GM18907 (cell line): ENCODE measurements around the gene EXT2.

Experiments
- ATAC-seq: cut with Tn5 transposase; IDR thresholded peaks from one replicate; pipeline ENCODE4 v1.9.1; 2021; ENCODE audit warnings: mild to moderate bottlenecking, moderate library complexity; ENCODE audit not compliant: unreplicated experiment

The EXT2 gene

DNA sequence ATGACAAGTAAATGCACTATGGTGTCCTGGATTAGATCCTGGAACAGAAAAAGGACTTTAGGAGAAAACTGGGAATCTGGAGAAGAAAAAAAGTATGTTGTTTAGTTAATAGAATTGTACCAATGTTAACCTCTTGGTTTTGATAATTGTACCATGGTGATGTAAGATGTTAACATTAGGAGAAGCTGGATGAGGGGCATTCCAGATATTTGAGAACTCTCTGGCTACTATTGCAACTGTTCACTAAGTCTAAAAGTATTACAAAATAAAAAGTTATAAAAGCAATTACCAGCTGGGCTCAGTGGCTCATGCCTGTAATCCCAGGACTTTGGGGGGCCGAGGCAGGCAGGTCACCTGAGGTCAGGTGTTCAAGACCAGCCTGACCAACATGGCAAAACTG lies 66.5 kb downstream of the EXT2 start:
- no peak for ATAC-seq

DNA sequence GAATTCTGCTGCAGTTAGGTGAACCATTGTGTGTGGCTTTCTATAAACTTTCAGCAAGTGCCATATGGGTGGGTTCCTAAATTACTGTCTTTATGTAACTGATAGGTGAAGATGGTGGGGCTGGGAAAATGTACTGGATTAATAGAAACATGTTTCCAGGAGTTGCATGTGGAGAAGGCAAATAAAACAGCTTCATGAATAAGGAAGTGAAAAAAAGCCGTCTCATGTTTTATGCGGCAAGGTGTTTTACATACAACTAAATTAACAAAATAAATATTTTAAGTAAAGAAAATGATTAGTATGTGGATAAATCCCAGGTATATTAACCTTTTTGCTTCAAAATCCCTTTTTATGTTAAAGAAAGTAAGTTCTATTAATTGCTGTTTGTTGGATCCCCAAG lies 67.2 kb downstream of the EXT2 start:
- ATAC-seq, result no peak

DNA sequence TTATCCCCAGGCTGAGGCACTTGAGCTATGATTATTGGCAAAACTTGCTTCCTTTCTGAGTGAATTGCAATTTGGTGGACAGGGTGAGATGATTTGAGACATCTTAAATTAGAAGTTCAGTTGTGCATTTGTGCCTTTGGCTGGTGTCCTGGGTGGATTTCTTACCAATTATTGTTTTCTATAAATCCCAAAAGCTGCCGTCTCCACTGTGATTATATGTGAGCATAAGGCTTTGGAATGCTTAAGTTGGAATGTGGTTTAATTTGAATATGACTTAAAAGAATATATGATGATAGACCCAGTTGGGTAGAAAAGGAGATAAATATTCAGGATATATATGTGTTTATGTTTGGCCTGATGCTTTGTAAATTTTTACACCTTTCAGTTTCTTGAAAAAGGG lies 70.0 kb downstream of the EXT2 start:
- ATAC-seq, result no peak

DNA sequence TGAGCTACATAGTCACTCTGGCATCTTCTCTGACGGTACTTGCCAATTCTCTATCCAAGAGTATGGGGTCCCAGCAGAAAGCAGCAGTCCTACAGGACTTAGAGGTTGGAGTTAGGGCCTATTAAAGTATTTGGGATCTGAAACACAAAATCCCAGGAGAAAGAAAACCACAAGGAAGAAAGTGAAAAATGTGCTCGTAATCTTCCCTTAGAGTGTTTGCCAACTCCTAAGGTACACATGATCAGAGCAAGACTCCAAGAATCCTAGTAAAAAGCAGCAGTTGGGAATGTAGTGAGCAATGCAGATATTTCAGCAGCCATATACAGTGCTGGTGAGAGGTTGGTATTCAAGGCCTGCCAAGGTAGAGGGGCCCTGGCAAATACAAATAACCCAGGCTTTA lies 71.6 kb downstream of the EXT2 start:
- no peak for ATAC-seq

DNA sequence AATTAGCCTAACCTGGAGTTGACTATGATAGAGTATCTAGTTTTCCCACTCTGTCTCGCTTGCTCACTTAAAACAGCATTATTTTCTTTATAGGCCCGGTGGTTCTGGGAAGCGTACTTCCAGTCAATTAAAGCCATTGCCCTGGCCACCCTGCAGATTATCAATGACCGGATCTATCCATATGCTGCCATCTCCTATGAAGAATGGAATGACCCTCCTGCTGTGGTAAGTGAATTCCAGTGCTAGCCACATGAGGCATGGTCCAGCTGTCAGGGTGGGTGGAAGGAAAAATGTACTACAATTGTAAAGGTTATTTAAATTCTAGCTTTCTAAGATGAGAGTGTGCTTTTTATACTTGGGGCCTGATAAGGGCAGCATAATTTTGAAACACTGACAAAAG lies 76.0 kb downstream of the EXT2 start:
- ATAC-seq, result no peak

DNA sequence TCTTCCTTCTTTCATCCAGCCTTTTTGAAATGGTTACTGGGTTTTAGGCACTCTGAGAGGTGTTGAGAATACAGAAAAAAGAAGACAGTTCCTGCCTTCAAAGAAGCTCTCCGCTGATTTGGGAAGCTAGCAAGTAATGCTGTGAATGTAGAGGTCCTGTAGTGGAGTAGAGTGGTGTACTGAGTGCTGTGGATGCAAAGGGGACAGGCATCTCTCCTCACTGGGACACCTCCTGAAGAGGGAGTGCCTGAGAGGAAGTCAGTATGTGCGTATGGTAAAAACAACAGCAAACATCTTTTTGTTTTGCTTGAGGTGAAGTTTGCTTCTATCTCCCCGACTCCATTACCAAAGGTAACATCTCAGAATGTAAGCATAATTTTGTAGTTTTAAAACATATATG lies 77.5 kb downstream of the EXT2 start:
- ATAC-seq, result no peak

DNA sequence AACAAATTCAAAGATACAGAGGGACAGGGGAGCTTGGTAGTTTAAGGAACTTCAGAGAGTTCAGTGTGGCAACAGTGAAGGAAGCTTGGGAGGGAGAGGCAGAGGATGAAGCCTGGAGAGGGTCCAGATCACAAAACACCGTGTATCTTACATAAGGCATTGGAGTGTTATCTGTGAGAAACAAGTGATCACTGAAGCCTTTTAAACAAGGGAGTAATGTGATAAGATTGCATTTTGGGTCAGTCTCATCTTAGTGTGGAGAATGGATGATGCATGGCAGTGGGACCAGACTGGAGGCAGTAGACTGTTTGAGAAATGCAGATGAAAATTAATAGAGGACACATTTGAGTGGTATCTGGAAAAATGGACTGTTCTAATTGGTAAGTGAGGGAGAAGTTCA lies 79.4 kb downstream of the EXT2 start:
- ATAC-seq, result no peak

DNA sequence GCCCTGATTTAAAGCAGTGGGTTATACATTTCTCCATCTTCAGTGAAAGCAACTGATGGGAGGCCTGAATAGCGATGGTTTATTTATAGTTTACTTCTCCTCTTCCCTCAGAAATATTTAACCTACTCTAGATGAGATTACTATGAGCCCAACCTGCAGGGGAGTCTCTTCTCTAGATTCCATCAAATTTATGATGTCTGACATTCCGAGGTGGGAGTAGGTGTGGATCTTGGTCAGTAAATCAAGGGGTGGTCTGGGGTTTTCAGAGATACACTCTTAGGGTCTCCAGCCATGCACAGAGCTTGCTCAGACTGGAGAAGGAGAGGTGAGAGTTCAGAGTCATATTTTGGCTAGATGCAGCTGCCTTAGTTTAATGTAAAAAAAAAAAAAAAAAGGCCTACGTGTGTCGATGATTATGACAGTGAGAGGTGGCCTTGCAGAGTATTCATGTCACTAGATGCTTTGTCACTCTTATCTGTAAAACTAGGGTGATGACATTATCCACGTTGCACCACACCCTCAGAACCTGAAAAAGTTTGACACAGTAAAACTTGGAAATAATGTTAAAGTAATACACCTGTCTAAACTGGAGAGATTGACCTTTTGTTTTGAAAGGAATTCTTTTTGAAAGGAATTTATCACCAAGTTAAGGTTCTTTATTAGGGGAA lies 81.2 kb downstream of the EXT2 start:
- no peak for ATAC-seq

DNA sequence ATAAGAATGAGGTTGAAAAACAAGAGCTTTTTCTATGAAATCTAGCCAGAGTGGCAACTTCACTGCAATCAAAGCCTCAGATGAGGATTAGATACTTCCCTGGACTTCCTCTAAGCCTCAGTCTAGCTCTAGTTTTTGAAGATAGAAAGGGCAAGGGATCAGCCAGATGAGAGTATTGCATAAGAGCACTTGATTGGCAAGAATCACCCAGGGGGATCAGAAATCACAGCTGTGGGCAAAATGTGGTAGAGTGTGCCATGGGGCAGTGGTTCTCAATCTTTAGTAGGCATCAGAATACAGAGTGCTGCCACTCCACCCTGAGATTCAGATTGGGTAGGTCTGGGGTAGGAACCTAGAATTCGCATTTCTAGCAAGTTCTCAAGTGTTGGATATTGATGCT lies 82.4 kb downstream of the EXT2 start:
- ATAC-seq, result no peak

DNA sequence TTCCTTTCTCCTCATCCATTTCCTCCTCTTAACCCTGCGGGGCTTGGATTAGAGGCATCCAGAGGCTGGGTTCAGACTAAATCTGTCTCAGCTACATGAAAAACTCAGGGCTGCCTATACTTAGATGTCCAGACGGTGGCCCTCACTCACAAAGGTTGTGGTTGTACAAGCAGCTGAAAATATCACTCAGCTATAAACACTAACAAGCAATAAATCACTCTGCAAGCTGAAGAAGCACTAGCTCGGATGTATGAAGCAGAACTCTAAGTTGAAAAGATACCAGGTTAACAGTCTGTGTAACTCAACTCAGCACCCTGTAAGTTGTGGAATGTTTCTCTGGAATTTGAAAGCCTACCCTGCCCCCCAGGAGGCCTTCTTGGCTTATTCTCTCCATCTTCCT lies 82.9 kb downstream of the EXT2 start:
- ATAC-seq, result no peak

DNA sequence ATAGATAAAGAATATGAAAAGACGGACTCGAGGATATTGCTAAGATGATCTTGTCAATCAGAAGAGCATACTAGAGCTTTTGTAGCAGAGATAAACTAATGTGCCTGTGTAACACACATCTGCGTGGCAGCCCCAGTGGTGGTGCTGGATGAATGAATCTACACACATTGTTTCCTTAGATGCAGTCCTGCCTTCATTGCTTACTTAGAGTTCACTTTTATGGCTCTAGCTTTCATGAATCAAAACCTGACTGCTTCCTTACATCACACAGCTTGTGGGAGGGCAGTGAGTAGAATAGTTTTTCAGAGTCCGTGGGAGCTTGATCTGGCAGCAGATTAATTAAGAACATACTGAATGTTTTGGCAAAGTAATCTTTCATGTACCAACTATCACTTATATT lies 83.7 kb downstream of the EXT2 start:
- ATAC-seq, result no peak

DNA sequence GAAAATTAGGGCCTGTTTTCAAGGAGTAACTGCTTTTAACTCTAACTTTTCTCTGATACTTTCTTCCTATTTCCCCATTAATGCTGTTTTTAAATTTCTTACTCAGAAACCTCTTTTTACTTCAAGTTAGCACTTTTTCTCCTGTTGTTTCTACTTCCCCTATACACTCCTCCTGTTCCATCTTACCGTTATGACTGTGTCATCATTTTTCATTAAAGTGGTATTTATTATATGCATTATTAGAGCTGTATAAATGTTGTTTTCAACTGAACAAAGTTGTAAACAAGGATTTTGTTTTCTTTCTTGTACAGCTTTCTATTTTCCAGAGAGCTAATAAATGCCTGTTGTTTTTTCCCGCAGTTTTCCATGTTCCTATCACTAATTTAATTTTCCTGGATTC lies 84.6 kb downstream of the EXT2 start:
- ATAC-seq, result no peak

DNA sequence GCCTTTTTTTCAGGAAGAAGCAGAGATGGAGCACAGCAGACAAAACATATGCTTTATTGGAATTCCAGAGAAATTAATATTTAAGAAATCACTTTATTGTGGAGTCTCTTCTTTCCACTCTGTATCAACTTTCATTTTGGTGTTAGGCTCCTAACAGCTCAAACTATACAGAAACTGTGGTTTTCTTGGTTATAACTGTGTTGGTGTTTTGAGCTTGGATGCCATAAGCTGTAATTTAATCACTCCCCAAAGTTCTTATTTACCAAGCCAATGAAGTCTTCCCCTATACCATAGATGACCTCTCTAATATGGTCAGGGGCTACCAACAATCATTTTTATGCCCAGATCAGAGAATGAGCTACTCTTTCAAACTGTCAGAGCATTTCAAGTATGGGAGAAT lies 90.0 kb downstream of the EXT2 start:
- ATAC-seq, result no peak

DNA sequence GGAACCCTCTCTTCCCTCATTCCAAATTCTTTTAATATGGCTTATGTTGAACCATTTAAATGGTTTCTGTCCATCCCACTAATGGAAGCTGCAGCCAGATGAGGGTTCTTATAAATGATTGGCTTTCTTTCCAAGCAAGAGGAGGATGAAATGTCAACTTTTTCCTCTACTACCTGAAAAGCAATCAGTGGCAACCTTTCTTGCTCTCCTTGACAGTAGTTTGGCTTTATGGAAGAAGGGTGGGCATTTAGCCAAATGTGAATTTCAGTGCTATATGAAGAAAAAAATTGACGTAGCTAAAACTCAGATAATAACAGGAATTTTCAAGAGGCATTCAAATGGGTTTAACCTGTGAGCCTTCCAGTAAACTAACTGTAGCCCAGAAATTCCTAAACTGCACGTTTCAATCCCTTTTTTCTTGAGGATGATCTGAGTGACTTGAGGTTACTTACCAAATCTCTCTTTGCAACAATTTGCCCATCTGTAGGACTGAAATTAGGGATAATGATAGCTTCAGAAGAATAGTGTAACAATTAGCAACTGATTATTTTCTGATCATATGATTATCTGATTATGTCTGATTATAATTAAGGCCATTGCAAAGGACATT lies 90.9 kb downstream of the EXT2 start:
- ATAC-seq, result no peak

DNA sequence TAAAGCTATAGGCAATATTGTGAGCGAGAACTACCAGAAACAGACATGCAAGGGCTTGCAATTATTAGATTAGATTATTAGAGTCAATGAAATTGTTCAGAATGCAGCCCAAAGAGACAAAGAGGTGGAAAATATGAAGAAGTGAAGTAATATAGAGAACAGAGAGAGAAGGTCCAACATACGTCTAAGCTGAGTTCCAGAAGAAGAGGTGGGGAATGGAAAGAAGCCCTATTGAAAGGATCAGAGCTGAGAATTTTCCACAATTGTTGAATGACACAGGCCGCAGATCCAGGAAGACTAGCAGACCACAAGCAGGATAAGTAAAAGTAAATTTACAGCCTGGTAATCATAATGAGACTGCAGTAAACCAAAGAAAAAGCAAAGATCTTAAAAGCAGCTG lies 93.2 kb downstream of the EXT2 start:
- ATAC-seq, result no peak

DNA sequence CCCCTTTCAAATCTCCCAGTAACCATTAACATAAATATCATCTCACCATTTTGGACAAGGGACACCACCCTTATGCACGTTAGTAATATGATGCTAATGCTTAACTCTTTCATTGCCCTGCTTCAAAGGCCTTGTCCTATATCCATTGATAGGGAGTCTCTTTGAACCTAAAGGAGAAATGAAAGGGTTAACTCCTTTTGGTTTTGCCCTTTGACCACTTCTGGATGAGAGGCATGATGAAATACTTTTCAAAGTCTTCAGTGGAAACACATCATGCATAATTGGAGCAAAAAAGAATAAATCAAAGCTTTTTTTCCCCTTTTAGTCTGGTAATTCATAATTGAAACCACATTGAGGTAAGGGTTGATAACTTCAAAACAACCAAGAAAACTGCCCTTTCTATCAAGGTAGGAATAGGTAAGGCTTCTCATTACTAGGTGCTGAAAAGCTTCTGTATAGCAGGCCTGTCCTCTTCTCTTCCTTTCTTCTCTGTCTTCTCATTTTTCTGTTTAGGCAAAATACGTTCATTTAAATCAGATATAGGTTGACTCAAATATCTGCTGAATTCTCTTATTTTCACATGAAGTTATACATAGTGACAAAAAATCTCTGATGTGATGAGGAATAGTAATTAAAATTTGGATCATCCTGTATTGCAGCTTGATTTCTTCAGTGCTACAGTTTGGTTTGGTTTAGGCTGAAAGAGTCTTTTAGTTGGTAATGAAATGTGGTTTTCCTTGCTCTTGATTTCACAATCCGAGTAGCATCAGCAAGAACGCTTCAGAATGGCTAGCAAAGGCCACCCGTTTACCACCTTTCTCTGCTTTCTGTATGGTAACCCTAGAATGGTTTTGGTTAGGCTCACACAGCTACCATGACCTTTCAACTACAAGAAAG lies 94.8 kb downstream of the EXT2 start:
- no peak for ATAC-seq

DNA sequence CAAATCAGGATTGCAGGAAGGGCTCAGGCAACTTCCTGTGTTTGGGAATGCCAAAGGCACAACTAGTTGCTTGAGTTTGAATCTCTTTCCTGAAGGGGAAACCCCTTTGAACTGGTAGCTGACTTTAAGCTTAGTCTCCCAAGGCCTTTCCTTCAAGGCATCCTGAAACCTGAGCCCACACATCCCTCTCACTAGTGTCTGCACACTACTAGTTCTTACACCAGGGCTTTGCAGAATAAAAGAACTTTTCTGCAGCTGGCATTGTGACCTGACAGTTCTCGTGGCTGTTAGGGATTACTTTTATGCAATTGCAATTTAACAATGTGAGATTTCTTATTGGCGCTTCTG lies 95.4 kb downstream of the EXT2 start:
- ATAC-seq, result no peak

DNA sequence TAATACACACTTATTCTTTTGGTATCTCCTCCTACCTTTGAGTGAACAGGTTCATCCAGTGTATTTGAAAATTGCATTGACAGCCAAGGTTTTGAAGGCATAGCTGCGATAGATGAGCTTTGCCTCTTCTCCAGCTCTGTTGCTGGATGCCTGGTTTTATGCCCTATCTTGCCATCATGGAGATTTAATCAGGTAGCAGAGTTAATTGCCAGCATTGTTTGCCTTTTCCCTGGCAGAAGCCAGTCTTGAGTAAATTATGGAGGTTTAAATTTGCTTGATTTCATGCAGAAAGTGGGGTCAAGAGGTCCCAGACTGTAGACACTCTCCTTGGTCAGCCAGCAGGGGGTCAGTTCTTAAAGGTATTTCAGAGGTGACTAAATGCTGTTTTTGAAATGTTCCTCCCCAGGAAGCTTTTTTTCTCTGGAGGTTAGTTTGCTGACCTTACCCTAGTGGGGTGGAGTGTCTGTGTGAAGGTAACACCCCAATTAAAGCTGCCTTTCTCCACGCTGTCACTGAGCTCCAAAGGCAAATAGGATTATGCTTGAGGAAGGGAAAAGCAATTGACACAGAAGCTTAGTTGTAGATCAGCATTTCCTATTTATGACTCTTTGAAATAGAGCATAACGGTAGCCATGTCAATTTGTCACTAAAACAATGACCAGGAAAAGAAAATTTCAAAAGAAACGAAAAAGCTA lies 96.0 kb downstream of the EXT2 start:
- no peak for ATAC-seq

DNA sequence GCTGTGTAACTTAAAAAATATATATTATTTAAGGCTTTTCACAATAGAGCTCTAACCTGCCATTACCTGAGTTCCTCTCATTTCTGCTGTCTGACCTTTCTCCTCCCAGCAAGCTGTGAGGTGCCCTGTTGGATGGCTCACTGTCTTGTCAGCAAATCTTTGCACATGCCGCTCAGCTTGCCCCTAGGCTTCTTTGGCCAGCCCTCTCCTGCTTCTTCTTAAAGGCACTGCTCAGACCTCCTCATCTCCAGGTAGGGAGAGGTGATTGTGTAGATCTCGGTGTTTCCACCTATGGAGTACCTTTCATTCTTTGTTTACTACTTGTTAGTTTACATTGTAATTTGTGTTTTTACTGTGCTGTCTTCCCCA lies 96.5 kb downstream of the EXT2 start:
- no peak for ATAC-seq

DNA sequence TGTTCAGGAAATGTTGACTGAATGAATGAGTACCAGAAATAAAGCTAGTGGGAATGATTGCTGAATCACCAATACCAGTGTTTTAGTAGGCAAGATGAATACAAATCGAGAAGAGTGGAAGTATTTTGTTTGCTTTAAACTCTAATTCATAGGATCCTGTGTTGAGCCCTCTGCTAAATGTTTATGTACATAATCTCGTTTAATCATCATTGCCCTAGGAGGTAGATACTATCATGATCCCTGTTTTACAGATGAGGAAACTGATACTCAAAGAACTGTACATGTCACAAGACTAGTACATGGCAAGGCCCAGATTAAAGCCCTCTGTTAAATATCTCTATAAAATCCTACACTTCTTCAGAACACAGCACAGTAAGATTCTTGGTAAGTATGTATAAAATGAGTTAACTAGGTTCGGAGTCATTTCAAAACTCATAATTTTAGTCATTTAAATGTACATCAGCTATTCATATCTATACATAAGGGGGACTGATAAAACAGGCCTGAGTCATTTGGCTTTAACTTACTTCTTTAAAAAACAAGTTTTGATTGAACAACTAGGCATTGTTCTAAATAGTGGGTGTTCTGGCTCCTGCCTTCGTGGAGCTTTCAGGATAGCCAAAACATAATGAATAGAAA lies 97.1 kb downstream of the EXT2 start:
- no peak for ATAC-seq

DNA sequence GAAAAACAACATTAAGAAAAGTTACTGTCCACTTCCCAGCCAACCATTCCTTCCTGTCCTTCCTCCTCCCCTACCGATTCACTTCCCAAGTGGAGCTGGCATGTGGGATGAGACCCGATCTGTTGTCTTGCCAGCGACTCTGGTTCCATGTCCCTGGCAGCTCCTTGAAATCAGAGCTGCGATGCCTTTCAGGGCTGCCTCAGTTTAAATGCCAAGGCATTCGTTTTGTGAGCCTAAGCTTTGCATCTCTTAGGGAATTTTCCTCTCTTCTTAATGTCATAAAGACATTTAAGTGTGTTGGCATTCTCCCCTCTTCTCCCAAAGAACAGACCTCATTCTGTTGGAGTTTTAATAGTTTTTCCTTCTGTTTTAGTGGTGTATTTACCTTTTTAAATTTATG lies 98.4 kb downstream of the EXT2 start:
- no peak for ATAC-seq
